Uterus (tissue), 4 donors: ENCODE results near the gene FAM20B. TPM values are rescaled to one million over a fixed set of nuclear protein-coding genes. Genes with fewer than 3 reads are reported as not detected.

Source experiments
- DNase-seq, 2 donors: peaks; one replicate each; pipeline ENCODE4 v3.0.0-alpha.2; 2019 to 2020
- H3K27ac ChIP-seq, 2 donors: fragments of 200-600 bp; sonication (generic); 1 replicate in 1 of 2; 2 replicates in 1 of 2; pipeline ENCODE4 v1.5.1; 2016 to 2018
- H3K27me3 ChIP-seq, 2 donors: fragments of 200-600 bp; sonication (generic); one replicate each; pipeline ENCODE4 v1.5.1; 2018 to 2019; ENCODE audit warnings: control low read depth in 1 of 2
- H3K36me3 ChIP-seq, 2 donors: fragments of 200-600 bp; sonication (generic); one replicate each; pipeline ENCODE4 v1.5.1; 2019; ENCODE audit warnings: control low read depth in 1 of 2
- H3K4me1 ChIP-seq, 2 donors: fragments of 200-600 bp; sonication (generic); one replicate each; pipeline ENCODE4 v1.5.1; 2018 to 2019; ENCODE audit warnings: control low read depth in 1 of 2
- H3K4me3 ChIP-seq, 2 donors: fragments of 200-600 bp; sonication (generic); 1 replicate in 1 of 2; 2 replicates in 1 of 2; pipeline ENCODE4 v1.5.1; 2018 to 2019; ENCODE audit warnings: mild to moderate bottlenecking in 1 of 2
- H3K9me3 ChIP-seq, 2 donors: fragments of 200-600 bp; sonication (generic); one replicate each; pipeline ENCODE4 v1.5.1; 2019; ENCODE audit warnings: control low read depth in 1 of 2
- CTCF ChIP-seq, 4 experiments: fragments of 200-600 bp in 2 of 4; fragments of 450-650 bp in 2 of 4; sonication (generic) in 2 of 4; IDR thresholded peaks; one replicate each; pipeline ENCODE4 v1.5.1; 2016 to 2019; ENCODE audit warnings: antibody characterized with exemption in 4 of 4, mild to moderate bottlenecking in 2 of 4, moderate library complexity in 1 of 4
- POLR2A ChIP-seq, 2 donors: fragments of 450-650 bp; IDR thresholded peaks; one replicate each; pipeline ENCODE4 v1.6.1; 2016; ENCODE audit warnings: antibody characterized with exemption in 2 of 2, mild to moderate bottlenecking in 1 of 2, moderate library complexity in 1 of 2
- intact Hi-C: fragments of 100-400 bp; cut with DNase I; formaldehyde crosslinking; loops from one replicate; pipeline ENCODE4 v1.15.1; 2023; ENCODE audit warnings: low total_unique reads
- total RNA-seq, 4 donors: library from RNA; depleted of rRNA in 3 of 4; stranded (reverse); fragments of >200 nt in 3 of 4; gene quantifications; one replicate each; pipeline versions ENCODE4 v1.1.0 to v1.2.4, GENCODE V29; 2014 to 2023
- donor health status: DM: yes; HTN: yes; CAD: no.

FAM20B gene
- total RNA-seq, 4 donors from 2014 or later: 12.8 to 70.1 (median 36.7) TPM

DNA sequence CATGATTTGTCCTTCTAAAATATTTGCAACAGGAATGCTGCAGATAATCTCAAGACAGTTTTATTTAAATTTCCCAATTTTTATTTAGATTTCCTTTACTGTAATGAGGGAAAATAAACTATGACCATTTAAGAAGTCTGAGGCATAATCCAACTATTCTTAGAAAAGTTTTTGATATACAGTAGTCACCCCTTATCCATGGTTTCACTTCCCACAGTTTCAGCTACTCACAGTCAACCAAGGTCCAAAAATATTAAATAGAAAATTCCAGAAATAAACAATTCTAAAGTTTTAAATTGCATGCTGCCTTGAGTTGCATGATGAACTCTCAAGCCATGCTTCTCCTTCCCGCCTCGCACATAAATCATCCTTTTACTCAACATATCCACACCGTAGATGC is 89.5 kb downstream of the FAM20B start:
- TF ChIP-seq CTCF (IDR thresholded peaks at IDR 0.05) (no peak), POLR2A (IDR thresholded peaks at IDR 0.05) (no peak)
- Histone ChIP-seq H3K36me3 (no peaks in the 10 kb centered on the region), H3K4me3 (no peak overlapping the region), H3K9me3 (no peaks in the 10 kb centered on the region), H3K4me1 (no peaks in the 10 kb centered on the region), H3K27me3 (no peaks in the 10 kb centered on the region), H3K27ac (no peak overlapping the region)
- no peak for DNase-seq
- intact Hi-C loops: loop anchor here (5.0 kb wide), 1 partner anchor 252 kb away; the partner anchor contains the start of gene AXDND1

GRCh38 chr1:179119513-179119912 is 93.8 kb downstream of the FAM20B start:
- Histone ChIP-seq H3K4me1 (no peaks in the 10 kb centered on the region), H3K9me3 (no peaks in the 10 kb centered on the region), H3K36me3 (no peaks in the 10 kb centered on the region), H3K27ac (no peak overlapping the region), H3K4me3 (no peak overlapping the region), H3K27me3 (no peaks in the 10 kb centered on the region)
- no peak for TF ChIP-seq POLR2A (IDR thresholded peaks at IDR 0.05)
- intact Hi-C loops: loop anchor here (5.0 kb wide), 1 partner anchor 248 kb away; the partner anchor contains the start of gene AXDND1
- no peak for DNase-seq

GRCh38 chr1:179120736-179121135 is 95.0 kb downstream of the FAM20B start:
- DNase-seq: no peak
- H3K27me3 ChIP-seq: no peaks in the 10 kb centered on the region
- no peaks in the 10 kb centered on the region for H3K4me1 ChIP-seq
- no peaks in the 10 kb centered on the region for H3K9me3 ChIP-seq
- no peak overlapping the region for H3K4me3 ChIP-seq
- H3K27ac ChIP-seq: no peak overlapping the region
- intact Hi-C loops: no loop called here
- no peaks in the 10 kb centered on the region for H3K36me3 ChIP-seq
- TF ChIP-seq CTCF (IDR thresholded peaks at IDR 0.05): no peak
- TF ChIP-seq POLR2A (IDR thresholded peaks at IDR 0.05): no peak

- peak in 1 of 2 donors; percentile 51 for DNase-seq
- no peaks in the 10 kb centered on the region for H3K9me3 ChIP-seq
- no peak overlapping the region for H3K4me3 ChIP-seq
- no peaks in the 10 kb centered on the region for H3K36me3 ChIP-seq
- H3K27ac ChIP-seq: no peak overlapping the region
- no peaks in the 10 kb centered on the region for H3K27me3 ChIP-seq
- TF ChIP-seq POLR2A (IDR thresholded peaks at IDR 0.05) (no peak), CTCF (IDR thresholded peaks at IDR 0.05) (peak; percentile 46 to 71 (median 60))
- no peaks in the 10 kb centered on the region for H3K4me1 ChIP-seq
- intact Hi-C loops: no loop called here
These were observed 95.7 kb downstream of the FAM20B start for GRCh38 chr1:179121159-179121938.

- Histone ChIP-seq H3K27ac (no peak overlapping the region), H3K27me3 (no peaks in the 10 kb centered on the region), H3K9me3 (no peaks in the 10 kb centered on the region), H3K4me1 (no peaks in the 10 kb centered on the region), H3K36me3 (no peaks in the 10 kb centered on the region), H3K4me3 (no peak overlapping the region)
- intact Hi-C loops: no loop called here
- TF ChIP-seq CTCF (IDR thresholded peaks at IDR 0.05): no peak
- TF ChIP-seq POLR2A (IDR thresholded peaks at IDR 0.05): no peak
- no peak for DNase-seq
These were observed 99.2 kb downstream of the FAM20B start for GRCh38 chr1:179124873-179125272.

Other genes with a start within 250 kb of the FAM20B start
- gene ANGPTL1, start 154.8 kb upstream of the FAM20B start, total RNA-seq: 100 to 1,000 TPM in 3 of 4 donors, 10 to 100 TPM in 1; 77.8 to 286 (median 142) TPM
- 10 to 100 TPM in 2 of 4 donors, 1 to 10 TPM in 2; 5.9 to 43.3 (median 13.7) TPM for gene TOR3A, start 56.2 kb downstream of the FAM20B start, total RNA-seq
- 10 to 100 TPM; 10.3 to 33.1 (median 15.1) TPM for gene ABL2, start 203.8 kb downstream of the FAM20B start, total RNA-seq